Endothelial cell of umbilical vein (primary cell): Measurements from ENCODE around the gene ANO7. TPM values are rescaled to one million over a fixed set of nuclear protein-coding genes. Genes with fewer than 3 reads are reported as not detected.

Experiments
- BruUV-seq: library from RNA; stranded (reverse); fragments of 400-500 nt; replicated peaks from 2 replicates; lab custom pipeline; 2021; lab: Mats Ljungman, UMichigan
- CTCF ChIA-PET: fragments of 300-600, 350-600 bp; sonication (Branson Sonifier 250); formaldehyde crosslinking; loops from one replicate; lab custom pipeline; 2021; ENCODE audit warnings: antibody characterized with exemption, inconsistent platforms; lab: Charles Lee
- POLR2A ChIA-PET: fragments of 300-600, 350-600 bp; sonication (Branson Sonifier 250); formaldehyde crosslinking; loops from one replicate; lab custom pipeline; 2021; ENCODE audit warnings: antibody characterized with exemption, inconsistent platforms; lab: Charles Lee
- DNase-seq: peaks from one replicate; pipeline ENCODE4 v3.0.0-alpha.2; 2011; ENCODE audit warnings: low read depth, low spot score
- FAIRE-seq: peaks from 2 replicates; lab custom pipeline; 2011; peaks lifted over from hg19 to GRCh38; lab: Jason Lieb, UNC
- H2AFZ ChIP-seq: 2 replicates; pipeline ENCODE4 v1.6.0; 2012; ENCODE audit warnings: low read depth, low read length, control low read depth, inconsistent platforms
- H3K27ac ChIP-seq: 2 replicates; pipeline ENCODE4 v1.5.1; 2011; ENCODE audit warnings: low read depth, mild to moderate bottlenecking, control low read depth, low read length, moderate library complexity; ENCODE audit not compliant: insufficient read depth
- H3K27me3 ChIP-seq, 2 experiments: 2 replicates each; pipeline versions ENCODE4 v1.6.0 to v1.6.1; 2011; ENCODE audit warnings: low read length in 2 of 2, mixed read lengths in 1 of 2; ENCODE audit not compliant: control insufficient read depth in 2 of 2, insufficient read depth in 2 of 2
- H3K36me3 ChIP-seq, 2 experiments: 2 replicates in 1 of 2; 3 replicates in 1 of 2; pipeline ENCODE4 v1.5.1; 2011; ENCODE audit warnings: low read length in 2 of 2, mild to moderate bottlenecking in 1 of 2, moderate library complexity in 1 of 2; ENCODE audit not compliant: control insufficient read depth in 2 of 2, insufficient read depth in 2 of 2; ENCODE audit errors: extremely low read depth in 1 of 2
- H3K4me1 ChIP-seq: 3 replicates; pipeline ENCODE4 v1.5.1; 2011; ENCODE audit warnings: mild to moderate bottlenecking, low read length; ENCODE audit not compliant: control insufficient read depth, insufficient read depth; ENCODE audit errors: extremely low read depth
- H3K4me2 ChIP-seq: 2 replicates; pipeline ENCODE4 v1.6.1; 2011; ENCODE audit warnings: low read length, control low read depth, mixed read lengths; ENCODE audit not compliant: insufficient read depth
- H3K4me3 ChIP-seq, 3 experiments: fragments of 200-600 bp in 1 of 3; sonication (generic), shearing (Covaris generic) in 1 of 3; replicated peaks in 1 of 3; 2 replicates each; pipeline ENCODE4 v1.5.1; 2011 to 2016; ENCODE audit warnings: control low read depth in 3 of 3, low read length in 3 of 3, mild to moderate bottlenecking in 2 of 3, inconsistent platforms in 1 of 3, low read depth in 1 of 3, moderate library complexity in 1 of 3; ENCODE audit not compliant: insufficient read depth in 1 of 3
- H3K79me2 ChIP-seq: 2 replicates; pipeline ENCODE4 v1.6.0; 2012; ENCODE audit warnings: low read length, inconsistent platforms; ENCODE audit not compliant: control insufficient read depth, insufficient read depth
- H3K9ac ChIP-seq: replicated peaks from 2 replicates; pipeline ENCODE3; 2011; ENCODE audit warnings: low read length, control low read depth; ENCODE audit not compliant: insufficient read depth; ENCODE audit errors: extremely low read depth
- H3K9me1 ChIP-seq: replicated peaks from 3 replicates; pipeline ENCODE4 v1.6.0; 2011; ENCODE audit warnings: mild to moderate bottlenecking, low read length; ENCODE audit not compliant: control insufficient read depth, insufficient read depth; ENCODE audit errors: extremely low read depth
- H3K9me3 ChIP-seq: replicated peaks from 2 replicates; pipeline ENCODE4 v1.5.1; 2012; ENCODE audit warnings: low read length, inconsistent platforms; ENCODE audit not compliant: control insufficient read depth, insufficient read depth
- H4K20me1 ChIP-seq: replicated peaks from 2 replicates; pipeline ENCODE3; 2011; ENCODE audit warnings: mild to moderate bottlenecking, low read length; ENCODE audit not compliant: control insufficient read depth, insufficient read depth; ENCODE audit errors: extremely low read depth
- EZH2 ChIP-seq: IDR thresholded peaks from 2 replicates; pipeline ENCODE4 v1.6.1; 2012; ENCODE audit warnings: borderline replicate concordance, low read depth, mild to moderate bottlenecking, moderate library complexity, low read length, inconsistent platforms; ENCODE audit not compliant: severe bottlenecking
- FOS ChIP-seq: IDR thresholded peaks from 2 replicates; pipeline ENCODE4 v1.6.1; 2011; ENCODE audit warnings: mild to moderate bottlenecking, low read length, moderate library complexity, borderline replicate concordance; ENCODE audit not compliant: insufficient read depth
- GATA2 ChIP-seq: IDR thresholded peaks from 2 replicates; pipeline ENCODE4 v1.7.0; 2011; ENCODE audit warnings: low read depth, mild to moderate bottlenecking, moderate library complexity, mixed read lengths, low read length; ENCODE audit not compliant: insufficient read length, insufficient read depth
- JUN ChIP-seq: IDR thresholded peaks from 2 replicates; pipeline ENCODE4 v1.6.1; 2011; ENCODE audit warnings: borderline replicate concordance, low read depth; ENCODE audit not compliant: insufficient read length, insufficient read depth
- MYC ChIP-seq: IDR thresholded peaks from one replicate; pipeline ENCODE4 v1.6.1; 2011; ENCODE audit warnings: mild to moderate bottlenecking, low read depth, low read length
- POLR2A ChIP-seq: IDR thresholded peaks from 2 replicates; pipeline ENCODE4 v1.6.1; 2012; ENCODE audit warnings: low read depth, mild to moderate bottlenecking, control low read depth, low read length
- POLR2AphosphoS5 ChIP-seq: IDR thresholded peaks from 2 replicates; pipeline ENCODE4 v1.6.1; 2012; ENCODE audit warnings: low read depth, mild to moderate bottlenecking, control low read depth, low read length, moderate library complexity; ENCODE audit not compliant: insufficient read depth
- dilution Hi-C: fragments of 300-500 bp; cut with MboI; formaldehyde crosslinking; loops from one replicate; pipeline ENCODE4 v1.15.0; 2019; ENCODE audit warnings: low sequenced_read_pairs; ENCODE audit not compliant: extremely low pct_ligation_motif_present
- intact Hi-C: fragments of 100-400 bp; cut with micrococcal nuclease; formaldehyde crosslinking; loops from one replicate; pipeline ENCODE4 v1.10.0; 2022
- polyA plus RNA-seq, 4 experiments: library from polyadenylated mRNA; depleted of rRNA in 3 of 4; stranded (reverse) in 3 of 4; unstranded in 1 of 4; fragments of >200 nt; gene quantifications; 2 replicates each; pipeline versions ENCODE4 v1.2.1 to v1.2.3, GENCODE V29; 2011 to 2012; ENCODE audit warnings: missing spikeins in 1 of 4
- total RNA-seq: library from RNA; stranded (reverse); gene quantifications from 2 replicates; pipeline ENCODE4 v1.2.3, GENCODE V29; 2021
- TF ChIP-seq, protein P1 (sequence below): IDR thresholded peaks from 2 replicates; pipeline ENCODE4 v1.6.1; 2011; ENCODE audit not compliant: insufficient read depth, insufficient read length
- TF ChIP-seq, protein P2 (sequence below), 2 donors: IDR thresholded peaks; 1 replicate in 1 of 2; 2 replicates in 1 of 2; pipeline ENCODE4 v1.5.1; 2011; ENCODE audit warnings: low read length in 2 of 2, mild to moderate bottlenecking in 2 of 2, moderate library complexity in 2 of 2, control low read depth in 1 of 2, inconsistent platforms in 1 of 2, low read depth in 1 of 2; ENCODE audit not compliant: insufficient read depth in 1 of 2; ENCODE audit errors: extremely low read depth in 1 of 2

Gene ANO7
- total and polyA plus RNA-seq, 2 donors (not counting 3 experiments of a cell fraction or from before 2014, with no cell fraction given): 0.81 to 2.5 TPM

DNA sequence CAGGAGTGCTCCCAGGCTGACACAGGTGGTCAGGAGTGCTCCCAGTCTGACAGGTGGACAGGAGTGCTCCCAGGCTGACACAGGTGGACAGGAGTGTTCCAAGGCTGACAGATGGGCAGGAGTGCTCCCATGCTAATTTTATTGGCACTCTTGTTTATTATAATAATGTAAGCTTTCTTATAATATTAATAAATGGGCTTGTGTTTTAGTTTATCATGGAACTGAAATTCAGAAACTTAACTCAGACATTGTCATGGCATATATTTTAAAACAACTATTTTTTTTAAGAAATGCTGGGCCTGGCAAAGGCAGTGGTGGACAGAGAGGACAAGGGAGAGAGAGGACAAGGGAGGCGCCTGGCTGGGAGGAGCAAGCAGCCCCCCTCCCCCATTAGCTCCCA lies 18.7 kb downstream of the ANO7 start:
- Histone ChIP-seq H3K4me3 (no peak overlapping the region), H3K27ac (no peak overlapping the region), H3K9me1 (no peaks in the 10 kb centered on the region), H2AFZ (no peak overlapping the region), H3K79me2 (no peaks in the 10 kb centered on the region), H3K27me3 (no peaks in the 10 kb centered on the region), H3K4me1 (no peaks in the 10 kb centered on the region), H3K4me2 (no peak overlapping the region), H3K9ac (no peak overlapping the region), H3K9me3 (no peaks in the 10 kb centered on the region), H4K20me1 (no peaks in the 10 kb centered on the region), H3K36me3 (no peaks in the 10 kb centered on the region)
- FAIRE-seq: no peak
- intact Hi-C loops (no loop called here), dilution Hi-C loops (no loop called here)
- no peak for TF ChIP-seq POLR2A
- TF ChIP-seq MYC: no peak
- no peak for TF ChIP-seq JUN
- no peak for TF ChIP-seq EZH2
- no peak for TF ChIP-seq FOS
- TF ChIP-seq POLR2AphosphoS5: no peak
- TF ChIP-seq, protein P1, sequence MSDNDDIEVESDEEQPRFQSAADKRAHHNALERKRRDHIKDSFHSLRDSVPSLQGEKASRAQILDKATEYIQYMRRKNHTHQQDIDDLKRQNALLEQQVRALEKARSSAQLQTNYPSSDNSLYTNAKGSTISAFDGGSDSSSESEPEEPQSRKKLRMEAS: no peak
- TF ChIP-seq, protein P2, sequence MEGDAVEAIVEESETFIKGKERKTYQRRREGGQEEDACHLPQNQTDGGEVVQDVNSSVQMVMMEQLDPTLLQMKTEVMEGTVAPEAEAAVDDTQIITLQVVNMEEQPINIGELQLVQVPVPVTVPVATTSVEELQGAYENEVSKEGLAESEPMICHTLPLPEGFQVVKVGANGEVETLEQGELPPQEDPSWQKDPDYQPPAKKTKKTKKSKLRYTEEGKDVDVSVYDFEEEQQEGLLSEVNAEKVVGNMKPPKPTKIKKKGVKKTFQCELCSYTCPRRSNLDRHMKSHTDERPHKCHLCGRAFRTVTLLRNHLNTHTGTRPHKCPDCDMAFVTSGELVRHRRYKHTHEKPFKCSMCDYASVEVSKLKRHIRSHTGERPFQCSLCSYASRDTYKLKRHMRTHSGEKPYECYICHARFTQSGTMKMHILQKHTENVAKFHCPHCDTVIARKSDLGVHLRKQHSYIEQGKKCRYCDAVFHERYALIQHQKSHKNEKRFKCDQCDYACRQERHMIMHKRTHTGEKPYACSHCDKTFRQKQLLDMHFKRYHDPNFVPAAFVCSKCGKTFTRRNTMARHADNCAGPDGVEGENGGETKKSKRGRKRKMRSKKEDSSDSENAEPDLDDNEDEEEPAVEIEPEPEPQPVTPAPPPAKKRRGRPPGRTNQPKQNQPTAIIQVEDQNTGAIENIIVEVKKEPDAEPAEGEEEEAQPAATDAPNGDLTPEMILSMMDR (IDR thresholded peaks at IDR 0.05; ENCODE audit: extremely low read depth in 1 of 2, insufficient read depth in 1 of 2, low read depth in 1 of 2, low read length in 2 of 2): no peak
- no peak for TF ChIP-seq GATA2
- CTCF ChIA-PET: interaction anchor here (1.0 to 1.1 kb wide), 2 partner anchors 9 to 356 kb away, joined by 3 read pairs; no protein-coding TSS in a partner anchor
- POLR2A ChIA-PET: no interaction called here
- no peak for DNase-seq
- BruUV-seq: no TSS peak
